NCI-H524 (cell line): Measurements from ENCODE around the gene TOP2B.

ENCODE experiments used
- DNase-seq, 2 experiments: peaks; one replicate each; lab custom pipeline; 2025; lab: John Stamatoyannopoulos, UW

Gene TOP2B

GRCh38 chr3:25664812-25665314 is at the start of gene TOP2B:
TSS of gene TOP2B (minus strand) at chr3:25664907. CDS start at chr3:25664297, 610 bp downstream.
- peak; percentile 83 to 96 for DNase-seq

- no peak for DNase-seq
These were observed 48.8 kb upstream of the TOP2B start for GRCh38 chr3:25713341-25713985.

DNA sequence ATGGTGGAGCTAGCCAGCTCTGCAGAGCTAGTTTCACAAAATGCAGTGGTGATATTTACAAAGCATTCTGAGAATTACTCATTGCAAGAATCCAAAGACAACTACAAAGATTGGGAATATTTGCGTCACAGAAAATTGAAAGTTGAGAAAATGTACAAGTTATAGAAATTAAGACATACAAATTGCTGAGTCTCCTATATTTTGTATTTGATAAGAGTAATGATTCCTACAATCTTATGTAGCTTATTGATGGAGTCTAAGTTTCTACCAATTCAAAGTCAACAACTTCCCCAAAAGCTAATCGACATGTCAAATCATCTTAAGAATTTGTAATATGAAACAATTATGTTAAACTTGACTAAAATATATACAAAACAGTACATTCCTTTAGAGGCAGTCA is 46.4 kb upstream of the TOP2B start:
- no peak for DNase-seq

GRCh38 chr3:25708036-25708435 is 43.3 kb upstream of the TOP2B start:
- DNase-seq = no peak

DNA sequence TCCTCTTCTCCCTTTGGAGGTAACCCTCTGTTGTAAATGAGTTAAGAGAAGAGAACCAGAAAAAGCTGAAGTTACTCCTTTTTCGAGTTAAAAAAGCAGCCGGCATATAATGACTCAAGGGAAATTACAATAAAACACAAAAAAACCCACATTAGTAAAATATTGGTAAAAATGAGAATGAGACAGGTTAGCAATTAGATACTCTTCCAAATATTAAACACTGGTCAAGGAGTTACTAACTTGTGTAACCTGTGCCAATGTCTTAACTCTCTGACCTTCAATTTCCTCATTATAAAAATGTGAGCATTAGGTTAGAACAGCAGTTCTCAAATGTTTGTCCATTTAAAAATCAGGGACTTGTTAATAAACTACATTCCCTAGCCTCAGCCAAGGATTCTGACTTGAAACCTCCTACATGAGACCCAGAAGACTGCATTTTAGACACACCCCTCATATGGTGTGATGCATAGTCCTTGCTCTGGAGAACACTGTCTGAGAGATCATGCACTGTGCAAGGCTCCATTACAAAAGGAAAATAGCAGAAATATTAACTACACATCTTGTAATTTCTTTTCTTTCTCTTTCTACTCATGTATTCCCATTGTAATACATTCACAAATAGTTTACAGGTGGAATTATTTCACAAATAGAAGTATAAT is 42.7 kb upstream of the TOP2B start:
- DNase-seq = no peak

GRCh38 chr3:25706213-25706612 is 41.5 kb upstream of the TOP2B start:
- no peak for DNase-seq

DNA sequence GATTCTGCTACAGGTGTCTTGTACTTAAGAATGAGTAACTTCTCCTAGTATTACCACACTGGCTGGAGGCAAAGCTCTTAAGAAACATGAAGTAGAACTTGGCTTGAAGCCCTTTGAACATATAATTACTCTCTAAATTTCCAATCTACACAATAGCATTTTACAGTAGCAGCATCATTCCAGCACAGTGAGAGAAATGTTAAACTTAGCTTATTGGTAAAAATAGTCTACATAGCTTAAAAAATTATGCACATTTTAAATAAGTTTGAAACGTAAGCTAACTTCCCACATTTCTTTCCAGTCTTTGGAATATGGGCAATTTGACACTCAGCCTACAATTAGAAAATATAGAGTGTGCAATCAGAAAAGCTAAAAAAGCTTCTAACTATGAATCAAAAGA is 32.8 kb upstream of the TOP2B start:
- peak in 1 of 2 experiments; percentile 1 for DNase-seq

- DNase-seq = no peak
These were observed 31.2 kb upstream of the TOP2B start for GRCh38 chr3:25695731-25696420.

GRCh38 chr3:25693238-25693637 is 28.5 kb upstream of the TOP2B start:
- DNase-seq = no peak

- no peak for DNase-seq
These were observed 27.6 kb upstream of the TOP2B start for GRCh38 chr3:25692341-25692740.

DNA sequence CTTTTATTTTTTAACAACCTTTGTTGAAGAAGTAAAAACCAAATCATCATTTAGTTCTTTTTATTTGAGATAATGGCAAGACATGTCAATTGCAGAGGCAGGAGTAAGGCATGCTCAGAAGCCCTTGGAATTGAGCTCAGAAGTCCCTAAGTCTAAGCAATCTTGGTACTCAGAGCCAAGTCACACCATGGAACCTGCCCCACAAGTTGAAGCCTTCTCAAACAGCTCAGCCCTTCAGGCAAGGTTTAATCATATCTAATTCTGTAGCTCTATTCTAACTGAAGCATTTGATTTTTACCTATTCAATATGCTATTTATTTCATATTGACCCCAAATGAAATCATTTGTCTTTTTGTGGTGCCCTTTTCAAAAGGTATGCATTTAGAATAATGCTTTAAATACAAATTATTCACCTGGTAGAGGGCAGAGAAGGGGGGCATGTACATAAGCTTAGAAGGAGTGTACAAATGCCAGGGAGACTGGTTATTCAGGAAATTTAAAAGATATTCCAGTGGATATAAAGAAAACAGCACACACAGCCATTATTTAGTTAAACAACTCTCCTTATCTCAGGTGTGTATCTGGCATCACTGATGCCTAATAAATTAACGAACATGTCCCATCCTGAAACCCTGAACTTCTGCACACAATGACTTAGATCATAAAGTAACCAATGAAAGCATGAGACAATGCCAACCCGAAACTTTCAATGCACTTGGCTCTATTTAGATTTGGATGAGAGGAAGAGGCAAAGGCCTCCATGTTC is 26.2 kb upstream of the TOP2B start:
- DNase-seq = no peak

- DNase-seq = no peak
These were observed 24.5 kb upstream of the TOP2B start for GRCh38 chr3:25689226-25689625.

DNA sequence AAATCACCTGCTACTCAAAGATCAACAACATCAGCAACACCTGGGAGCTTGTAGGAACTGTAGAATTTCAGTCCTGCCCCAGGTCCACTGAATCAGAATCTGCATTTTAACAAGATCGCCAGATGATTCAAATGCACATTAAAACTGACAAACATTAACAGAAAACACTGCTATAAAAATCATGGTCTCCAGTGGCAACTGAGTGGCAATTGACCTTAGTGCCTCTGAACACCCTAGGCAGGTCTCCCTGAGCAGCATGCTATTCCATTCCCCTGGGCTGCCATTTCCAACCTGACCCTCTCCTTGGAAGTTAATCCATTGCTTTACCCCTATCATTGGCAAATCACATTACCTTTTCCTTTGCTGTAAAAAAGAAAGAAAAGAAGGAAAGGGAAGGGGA is 23.0 kb upstream of the TOP2B start:
- DNase-seq = no peak

GRCh38 chr3:25686766-25687165 is 22.1 kb upstream of the TOP2B start:
- no peak for DNase-seq

- DNase-seq = no peak
These were observed 19.2 kb upstream of the TOP2B start for GRCh38 chr3:25683882-25684281.

GRCh38 chr3:25683410-25683809 is 18.7 kb upstream of the TOP2B start:
- DNase-seq = no peak

DNA sequence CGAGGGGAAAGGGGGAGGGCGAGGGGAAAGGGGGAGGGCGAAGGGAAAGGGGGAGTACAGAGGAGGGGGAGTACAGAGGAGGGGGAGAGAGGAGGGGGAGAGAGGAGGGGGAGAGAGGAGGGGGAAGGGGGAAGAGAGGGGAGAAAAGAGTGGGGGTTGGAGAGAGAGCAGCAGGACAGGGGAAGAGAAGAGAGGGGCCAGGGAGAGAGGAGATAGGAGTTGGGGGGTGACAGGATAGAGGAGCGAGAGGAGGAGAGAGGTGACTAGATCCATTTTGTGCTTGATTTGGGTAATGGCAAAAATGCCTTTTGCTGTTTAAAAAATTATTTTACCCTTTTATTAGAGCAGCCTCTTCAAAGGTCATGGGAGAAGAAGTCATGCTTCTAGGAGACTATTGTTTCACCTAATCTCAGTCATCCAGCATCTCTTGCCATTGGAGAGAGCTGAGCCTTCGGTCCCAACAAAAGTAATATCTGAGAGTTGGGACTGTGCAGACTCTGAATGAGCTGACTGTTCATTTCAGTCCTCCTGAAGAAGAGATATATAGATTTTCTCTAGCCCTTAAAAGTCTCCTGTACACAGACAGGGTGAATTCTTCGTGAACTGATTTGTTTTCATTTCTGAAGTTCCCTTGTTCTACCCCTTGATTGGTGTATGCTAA is 15.1 kb upstream of the TOP2B start:
- no peak for DNase-seq

DNA sequence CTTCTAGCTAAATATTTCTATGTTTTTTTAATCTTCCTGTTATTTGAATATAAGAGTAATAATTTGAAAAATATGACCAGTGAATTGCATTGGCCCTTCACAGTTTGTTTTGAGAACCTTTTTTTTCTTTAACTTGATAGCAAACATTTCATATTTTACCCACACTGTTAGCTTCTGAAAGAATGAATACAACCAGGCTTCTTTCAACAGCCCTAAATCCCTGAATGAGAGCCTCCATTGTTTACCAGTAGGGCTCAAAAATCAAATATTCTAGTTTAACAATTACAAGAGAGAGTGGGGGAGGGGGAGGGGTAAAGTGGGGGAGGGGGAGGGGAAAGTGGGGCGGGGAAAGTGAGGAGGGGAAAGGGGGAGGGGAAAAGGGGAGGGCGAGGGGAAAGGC is 14.5 kb upstream of the TOP2B start:
- DNase-seq = no peak

DNA sequence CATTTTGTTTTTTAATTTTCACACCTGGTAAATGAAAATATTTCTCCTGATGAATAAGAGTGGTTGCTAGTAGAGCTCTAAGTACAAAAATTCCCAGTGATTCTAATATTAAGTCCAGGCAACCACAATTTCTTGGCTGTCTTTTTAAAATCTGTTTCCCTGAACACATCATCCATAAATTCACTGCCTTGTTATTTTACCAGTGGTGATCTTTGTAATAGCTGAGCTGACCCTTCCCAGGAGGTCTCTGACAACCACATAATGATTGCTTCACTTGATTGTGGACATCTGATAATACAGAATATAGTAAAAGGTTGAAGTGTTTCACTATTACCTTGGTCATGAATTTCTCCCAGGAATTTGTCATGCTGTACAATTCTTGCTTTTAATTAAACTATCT is 13.9 kb upstream of the TOP2B start:
- no peak for DNase-seq

DNA sequence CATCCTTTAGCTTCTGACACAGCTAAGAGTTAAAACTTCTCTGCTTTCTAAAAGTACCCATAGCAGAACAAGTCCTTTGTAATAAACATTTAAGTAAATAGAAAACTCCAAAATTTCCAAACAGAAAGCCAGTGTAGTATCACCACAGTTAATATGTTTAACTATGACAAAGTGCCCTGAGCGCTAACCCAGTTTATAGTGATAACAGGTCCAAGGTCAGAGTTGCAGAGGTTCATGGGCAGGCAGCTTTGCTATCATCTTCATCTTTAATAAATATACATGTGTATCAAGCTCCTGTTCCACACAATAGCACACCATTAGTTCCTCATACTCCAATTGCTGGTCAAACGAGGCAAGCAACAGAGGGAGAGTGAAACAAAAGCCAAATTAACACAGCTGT is 12.4 kb upstream of the TOP2B start:
- DNase-seq = peak in 1 of 2 experiments; percentile 57

DNA sequence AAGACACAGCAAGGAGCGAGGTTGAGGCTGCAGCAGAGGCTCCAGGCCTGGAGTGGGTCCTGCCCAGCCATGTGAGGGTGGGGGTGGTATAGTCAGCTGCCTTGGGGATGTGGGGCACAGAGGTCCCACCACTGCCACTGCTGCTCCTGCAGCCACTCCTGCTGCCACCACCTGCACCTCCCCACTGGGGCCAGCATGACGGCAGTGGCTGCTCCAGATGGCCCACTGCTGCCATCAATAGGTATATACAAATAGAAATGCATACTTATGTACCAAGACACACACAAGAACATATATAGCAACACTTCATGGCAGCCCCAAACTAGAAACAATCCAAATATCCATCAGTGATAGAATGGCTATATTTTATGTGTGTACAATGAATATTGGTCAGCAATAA is 10.0 kb upstream of the TOP2B start:
- DNase-seq = peak in 1 of 2 experiments; percentile 15
